SK-N-SH treated with all-trans-retinoic acid at 6 μM for 48 hours (cell line): ENCODE measurements around the gene ACOT6.

Experiments
- ARNTL ChIP-seq: fragments of 450-650 bp; formaldehyde crosslinking; IDR thresholded peaks from 2 replicates; pipeline ENCODE4 v1.5.0; 2020; ENCODE audit warnings: low read depth, mild to moderate bottlenecking, moderate library complexity, borderline replicate concordance
- CSRNP3 ChIP-seq: fragments of 250-450 bp; sonication (Bioruptor Pico); IDR thresholded peaks from 2 replicates; pipeline ENCODE4 v1.5.1; 2021; ENCODE audit warnings: mild to moderate bottlenecking, moderate library complexity
- PATZ1 ChIP-seq: fragments of 250-450 bp; sonication (Bioruptor Pico); IDR thresholded peaks from 2 replicates; pipeline ENCODE4 v1.8.0; 2020; ENCODE audit warnings: mild to moderate bottlenecking, moderate library complexity, borderline replicate concordance
- POU6F1 ChIP-seq: fragments of 250-450 bp; sonication (Bioruptor Pico); IDR thresholded peaks from 2 replicates; pipeline ENCODE4 v1.8.0; 2021; ENCODE audit warnings: low read depth, mild to moderate bottlenecking, moderate library complexity, borderline replicate concordance
- RARB ChIP-seq: fragments of 250-450 bp; sonication (Bioruptor Pico); IDR thresholded peaks from 2 replicates; pipeline ENCODE4 v1.8.0; 2021; ENCODE audit warnings: mild to moderate bottlenecking, moderate library complexity
- TCF4 ChIP-seq: fragments of 250-450 bp; sonication (Bioruptor Pico); IDR thresholded peaks from 2 replicates; pipeline ENCODE4 v1.8.0; 2021; ENCODE audit warnings: mild to moderate bottlenecking, moderate library complexity, borderline replicate concordance
- TSHZ2 ChIP-seq: fragments of 250-450 bp; sonication (Bioruptor Pico); IDR thresholded peaks from 2 replicates; pipeline ENCODE4 v1.5.0; 2020; ENCODE audit warnings: mild to moderate bottlenecking, moderate library complexity
- ZFP3 ChIP-seq: fragments of 250-450 bp; sonication (Bioruptor Pico); IDR thresholded peaks from 2 replicates; pipeline ENCODE4 v1.5.0; 2020; ENCODE audit warnings: mild to moderate bottlenecking, moderate library complexity
- ZNF565 ChIP-seq: fragments of 450-650 bp; formaldehyde crosslinking; conservative IDR thresholded peaks from 2 replicates; pipeline ENCODE4 v1.5.0; 2020; ENCODE audit warnings: low read depth, mild to moderate bottlenecking, moderate library complexity
- ZNF70 ChIP-seq: fragments of 450-650 bp; formaldehyde crosslinking; IDR thresholded peaks from 2 replicates; pipeline ENCODE4 v1.5.0; 2020; ENCODE audit warnings: mild to moderate bottlenecking, moderate library complexity
- ZNF8 ChIP-seq: fragments of 450-650 bp; formaldehyde crosslinking; IDR thresholded peaks from 2 replicates; pipeline ENCODE4 v1.5.0; 2020; ENCODE audit warnings: mild to moderate bottlenecking, moderate library complexity

- TF ChIP-seq ZNF8 (CRISPR knock-in tag) = no peak
- no peak for TF ChIP-seq TSHZ2
- TF ChIP-seq CSRNP3 (CRISPR knock-in tag) = no peak
- no peak for TF ChIP-seq POU6F1 (CRISPR knock-in tag)
- no peak for TF ChIP-seq TCF4 (CRISPR knock-in tag)
- TF ChIP-seq RARB (CRISPR knock-in tag) = no peak
- no peak for TF ChIP-seq ZNF70 (CRISPR knock-in tag)
- TF ChIP-seq PATZ1 = no peak
- TF ChIP-seq ZFP3 (CRISPR knock-in tag) = no peak
- TF ChIP-seq ARNTL (CRISPR knock-in tag) = no peak
- TF ChIP-seq ZNF565 = no peak
Measured at GRCh38 chr14:73634011-73634833, 21.9 kb downstream of the ACOT6 start.
